DND-41 (cell line): ENCODE measurements around the gene ARHGAP4.

Source experiments
- CTCF ChIP-seq: IDR thresholded peaks from 2 replicates; pipeline ENCODE4 v1.5.1; 2012; ENCODE audit warnings: borderline replicate concordance, low read length, moderate library complexity, mild to moderate bottlenecking; ENCODE audit not compliant: poor library complexity, severe bottlenecking; ENCODE audit errors: extremely low read depth
- EZH2 ChIP-seq: IDR thresholded peaks from 3 replicates; pipeline ENCODE4 v1.6.1; 2012; ENCODE audit warnings: borderline replicate concordance, low read depth, mild to moderate bottlenecking, moderate library complexity, low read length, inconsistent platforms; ENCODE audit not compliant: severe bottlenecking

DNA sequence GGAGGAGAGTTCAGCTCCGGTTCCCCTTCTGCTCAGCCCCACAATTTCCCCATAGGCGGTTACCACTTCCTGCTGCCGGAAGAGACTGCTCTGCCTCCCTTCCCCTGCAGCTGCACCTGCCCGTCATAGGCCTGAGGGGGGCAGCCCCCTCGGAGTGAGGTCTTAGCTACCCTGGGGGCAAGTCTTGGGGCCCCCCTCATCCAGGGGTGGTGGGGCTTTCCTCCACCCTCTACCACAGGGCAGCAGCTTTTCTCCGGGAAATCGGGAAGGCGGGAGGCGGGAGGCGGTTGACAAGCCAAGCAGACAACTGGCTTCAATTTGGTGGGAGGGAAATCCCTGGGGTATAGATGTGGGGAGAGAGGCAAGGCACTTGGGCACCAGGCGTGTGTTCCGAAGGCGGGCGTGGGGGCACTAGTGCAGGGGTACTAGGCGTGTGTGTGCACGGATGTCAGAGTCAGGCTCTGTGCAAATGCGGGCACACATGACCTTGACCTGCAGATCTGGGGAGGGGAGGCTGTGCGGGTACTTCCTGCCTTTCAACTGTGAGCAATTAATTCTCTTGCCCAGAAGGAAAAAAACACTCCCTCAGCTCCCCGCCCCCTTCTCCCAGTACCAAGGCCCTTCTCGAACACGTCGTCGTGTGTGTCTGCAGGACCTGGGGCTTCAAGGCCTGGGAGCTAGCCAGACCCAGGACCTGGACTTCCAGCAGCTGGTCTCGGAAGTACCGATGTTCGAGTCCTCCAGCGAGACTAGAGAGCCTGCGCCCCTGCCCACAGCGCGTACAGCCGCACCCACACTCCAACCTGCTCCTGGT, 1.0 kb upstream of the ARHGAP4 start:
- no peak for TF ChIP-seq CTCF
- no peak for TF ChIP-seq EZH2
